HG03060 (cell line): ENCODE results near the gene PPP1R15A.
"Not testable (repeated sequence)": the region's sequence is repeated elsewhere in the genome, so short reads cannot be mapped to it uniquely, and the experiment has no call there.

Experiments used
- ATAC-seq: cut with Tn5 transposase; IDR thresholded peaks from one replicate; pipeline ENCODE4 v1.9.1; 2021; ENCODE audit warnings: low read depth, moderate number of reproducible peaks; ENCODE audit not compliant: unreplicated experiment

Gene PPP1R15A

DNA sequence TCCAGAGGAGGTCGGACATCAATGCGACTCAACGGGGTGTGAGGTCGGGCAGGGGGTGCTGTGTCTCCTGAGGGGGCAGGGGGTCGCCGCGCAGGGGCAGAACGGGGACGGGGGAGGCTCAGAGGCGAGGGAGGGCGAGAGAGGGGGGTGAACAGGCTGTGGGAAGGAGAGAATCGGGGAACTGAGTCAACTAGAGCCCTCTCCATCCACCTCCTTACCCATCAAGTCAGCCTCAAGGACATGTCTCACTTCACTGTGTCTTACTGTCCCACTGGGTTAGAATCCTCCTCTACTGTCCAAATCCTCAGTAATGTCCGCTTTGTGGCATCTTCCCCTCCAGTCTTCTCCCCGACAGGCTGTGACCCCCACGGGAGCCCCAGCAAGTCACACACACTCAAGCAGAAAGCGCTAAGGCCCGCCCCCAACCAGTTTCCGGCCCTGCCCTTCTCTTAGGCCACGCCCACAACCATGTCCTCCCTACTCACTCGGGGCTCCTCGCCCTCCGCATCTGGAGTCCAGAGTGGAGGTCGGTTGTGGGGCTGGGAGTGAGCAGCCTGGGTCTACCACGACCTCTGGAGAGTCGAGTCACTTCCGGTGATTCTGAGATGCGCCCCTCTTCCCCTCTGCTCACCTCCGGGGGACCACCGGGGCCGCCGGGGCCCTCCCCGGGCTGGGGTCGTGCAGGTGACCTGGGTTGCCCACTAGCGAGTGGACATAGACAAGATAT lies 13.1 kb upstream of the PPP1R15A start:
- no peak for ATAC-seq

DNA sequence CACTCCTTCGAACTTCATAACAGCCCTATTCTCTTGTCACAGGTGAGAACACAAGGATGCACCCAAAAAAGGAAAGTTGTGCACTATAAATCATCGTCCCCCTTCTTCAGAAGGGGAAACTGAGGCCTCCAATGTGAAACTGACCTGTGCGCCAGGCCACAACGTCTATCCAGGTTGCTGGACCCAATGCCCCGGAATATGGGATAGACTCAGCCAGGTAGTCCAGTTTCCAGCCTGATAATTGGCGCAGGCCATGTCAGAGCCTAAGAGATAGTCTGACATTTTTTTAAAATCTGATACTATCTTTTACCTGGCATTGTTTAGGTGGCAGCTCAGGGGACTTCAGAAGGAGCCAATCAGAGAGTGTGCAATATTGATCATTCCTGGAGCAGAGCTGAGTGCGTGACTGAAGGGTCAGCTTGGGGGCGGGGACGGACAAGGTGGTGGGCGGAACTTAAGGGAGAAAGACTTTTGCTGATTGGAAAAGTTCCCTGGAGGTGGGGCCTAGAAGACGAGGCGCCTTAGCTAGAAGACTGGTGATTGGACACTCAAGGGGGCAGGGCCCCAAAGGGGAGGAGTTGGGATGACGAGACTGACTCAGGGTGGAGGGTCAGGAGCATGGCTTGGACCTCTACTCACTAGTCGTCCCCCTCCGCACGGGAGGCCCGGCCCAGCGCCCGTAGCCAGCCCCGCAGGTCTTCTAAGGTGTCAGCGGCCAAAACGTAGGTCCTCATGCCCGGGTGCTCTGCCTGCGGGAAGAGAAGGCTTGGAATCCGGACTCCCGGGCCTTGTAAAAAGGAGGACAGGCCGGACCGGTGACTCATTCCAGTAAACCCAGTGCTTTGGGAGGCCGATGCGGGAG lies 12.3 kb upstream of the PPP1R15A start:
- peak; percentile 69 for ATAC-seq

DNA sequence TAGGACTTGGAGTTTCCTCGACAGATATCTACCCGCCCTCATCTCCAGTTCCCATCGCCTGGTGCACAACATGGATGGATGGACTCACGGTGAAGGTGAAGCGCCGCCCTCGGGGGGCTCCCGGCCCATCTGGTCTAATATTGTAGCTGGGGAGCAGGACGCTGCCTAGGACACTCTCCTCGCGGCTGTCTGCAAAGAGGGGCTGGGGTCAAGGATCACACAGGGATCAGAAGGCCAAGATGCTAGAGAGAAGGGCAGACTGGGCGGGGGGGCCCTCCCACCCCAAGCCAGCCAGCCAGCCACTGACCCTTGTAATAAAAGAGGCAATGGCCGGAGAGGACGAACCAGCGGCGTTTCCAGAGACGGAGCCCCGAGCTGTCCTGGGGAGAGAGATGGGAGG lies 10.9 kb upstream of the PPP1R15A start:
- ATAC-seq: no peak

DNA sequence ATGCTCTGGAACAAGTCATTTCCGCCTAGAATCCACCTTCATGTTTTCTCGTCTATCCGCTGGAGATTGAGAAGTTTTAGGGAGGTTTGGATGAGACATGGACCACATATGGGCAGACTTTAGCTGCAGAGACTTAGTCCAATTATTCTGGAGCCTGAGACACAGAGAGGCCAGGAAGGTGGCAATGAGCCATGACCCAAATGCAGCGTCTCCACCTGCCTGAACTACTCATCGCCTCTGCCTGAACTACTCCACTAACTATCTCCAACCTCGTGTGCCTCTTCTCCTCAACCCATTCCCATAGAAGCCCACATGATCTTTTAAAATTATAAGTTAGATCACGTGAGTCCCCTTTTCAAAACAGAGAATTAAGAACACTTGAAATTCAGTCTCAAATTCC lies 9.4 kb upstream of the PPP1R15A start:
- ATAC-seq: no peak

DNA sequence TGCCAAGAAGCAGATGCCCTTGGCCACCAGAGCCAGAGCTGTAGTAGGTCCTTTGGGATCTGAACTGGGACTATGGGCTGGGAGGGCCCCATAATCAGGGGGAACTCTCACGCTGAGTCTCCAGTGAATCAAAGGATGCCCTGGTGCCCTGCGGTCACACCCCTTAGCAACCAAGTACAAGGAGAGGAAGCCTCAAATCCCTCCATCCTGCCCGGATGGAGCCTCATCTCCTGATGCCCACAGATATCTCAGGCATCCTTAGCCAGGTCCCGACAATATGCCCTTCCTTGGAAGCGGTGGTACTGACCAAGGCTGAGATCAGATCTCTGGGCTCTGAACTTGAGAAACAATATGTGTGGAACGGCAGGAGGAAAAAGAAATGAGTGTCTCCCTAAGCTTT lies 5.5 kb upstream of the PPP1R15A start:
- no peak for ATAC-seq

DNA sequence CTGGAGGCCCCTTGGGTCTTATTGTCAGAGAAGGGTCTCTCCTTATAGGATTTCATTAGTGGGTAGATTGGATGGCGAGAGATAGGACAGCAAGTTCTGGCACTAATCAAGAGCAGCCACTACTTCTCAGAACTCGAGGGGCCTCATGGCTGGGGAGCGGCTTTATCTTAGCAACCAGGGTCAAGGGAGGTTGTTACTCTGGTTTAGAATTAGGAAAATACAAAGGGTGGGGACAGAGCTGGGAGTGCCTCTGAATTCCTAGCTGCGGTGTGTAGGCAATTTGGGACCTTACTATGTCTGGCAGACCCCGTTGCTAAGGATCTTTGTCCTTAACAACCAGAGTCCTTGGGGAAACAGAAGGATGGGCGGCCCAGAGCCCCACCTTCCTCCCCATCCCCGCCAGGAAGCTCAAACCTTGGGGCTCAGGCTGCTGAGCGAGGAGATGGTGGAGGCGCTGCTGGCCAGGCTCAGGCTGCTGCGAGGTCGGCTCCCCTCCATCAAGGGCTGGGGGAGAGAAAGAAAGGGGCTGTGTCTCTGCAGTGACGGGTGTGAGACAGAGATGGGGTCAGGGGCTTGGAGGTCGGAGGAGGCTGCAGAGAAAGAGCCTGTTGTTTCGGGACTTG lies 5.0 kb upstream of the PPP1R15A start:
- no peak for ATAC-seq

DNA sequence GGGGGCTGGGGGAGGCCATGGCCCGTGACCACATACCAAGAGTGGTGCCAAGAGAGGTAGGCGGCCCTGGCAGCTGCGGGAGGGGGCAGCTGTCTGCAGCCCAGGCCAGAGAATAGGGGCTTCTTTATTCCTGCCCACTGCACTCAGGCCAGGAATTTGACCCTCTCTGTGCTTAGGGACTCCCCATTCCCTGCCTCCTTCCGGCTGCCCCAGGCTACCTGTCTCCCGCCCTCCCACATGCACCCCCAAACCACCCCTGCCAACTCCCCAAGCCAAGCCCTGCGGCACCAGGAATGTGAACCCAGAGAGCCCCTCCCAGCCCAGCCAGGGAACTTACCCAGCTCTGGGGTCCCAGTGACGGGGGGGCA lies 4.5 kb upstream of the PPP1R15A start:
- ATAC-seq: no peak

DNA sequence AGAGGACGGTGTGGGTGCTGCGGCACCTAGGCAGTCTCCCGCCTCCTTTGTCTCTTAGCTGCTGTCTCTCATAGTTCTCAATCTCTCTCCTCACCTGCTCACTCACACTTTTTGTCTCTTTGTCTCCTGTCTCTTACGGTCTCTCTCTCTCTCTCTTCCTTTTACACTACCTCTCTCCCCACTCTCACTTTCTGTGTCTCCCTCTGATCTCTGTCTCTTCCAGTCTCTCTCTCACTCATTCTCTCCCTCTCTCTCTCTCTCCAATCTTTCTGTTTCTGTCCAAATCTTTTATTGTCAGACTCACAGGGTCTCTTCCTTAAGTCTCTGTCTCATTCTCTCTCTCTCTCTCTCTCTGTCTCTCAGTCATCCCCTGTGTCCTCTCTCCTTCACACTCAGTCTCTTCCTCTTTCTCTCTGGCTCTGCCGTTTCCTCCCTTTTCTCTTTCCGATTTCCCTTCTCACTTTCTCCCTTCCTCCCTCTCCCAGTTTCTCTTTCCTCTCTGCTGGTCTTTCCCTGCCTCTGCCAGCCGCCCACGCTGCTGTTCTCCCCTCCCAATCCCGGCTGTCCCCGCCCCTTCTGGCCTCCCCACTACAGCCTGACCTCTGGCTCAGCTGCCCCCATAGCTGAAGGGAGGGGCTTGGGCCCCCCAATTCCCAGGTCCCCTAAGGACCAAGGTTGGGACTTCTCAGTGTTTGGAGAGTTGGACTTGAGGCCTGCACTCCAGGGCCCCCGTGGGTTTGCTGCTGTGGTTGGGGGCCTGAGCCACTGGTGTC lies 3.9 kb upstream of the PPP1R15A start, which contains the start of gene PLEKHA4:
PLEKHA4 (minus strand) TSS at position 504 of the 773 bp plus-strand sequence. CDS start 997 bp downstream, outside the sequence.
- ATAC-seq: no peak

DNA sequence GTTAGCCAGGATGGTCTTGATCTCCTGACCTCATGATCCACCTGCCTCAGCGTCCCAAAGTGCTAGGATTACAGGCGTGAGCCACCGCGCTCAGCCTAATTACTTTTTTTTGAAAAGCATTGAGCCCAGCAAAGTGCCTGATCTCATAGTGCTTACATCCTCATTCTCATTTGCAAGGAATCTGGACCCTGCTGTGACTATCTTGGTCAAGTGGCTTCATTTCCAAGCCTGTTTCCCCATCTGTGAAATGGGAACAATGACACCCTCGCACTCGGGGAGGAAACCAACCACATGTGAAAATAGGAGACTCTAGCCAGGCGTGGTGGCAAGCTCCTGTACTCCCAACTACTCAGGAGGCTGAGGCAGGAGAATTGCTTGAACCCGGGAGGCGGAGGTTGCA lies 2.2 kb upstream of the PPP1R15A start:
- ATAC-seq: no peak

DNA sequence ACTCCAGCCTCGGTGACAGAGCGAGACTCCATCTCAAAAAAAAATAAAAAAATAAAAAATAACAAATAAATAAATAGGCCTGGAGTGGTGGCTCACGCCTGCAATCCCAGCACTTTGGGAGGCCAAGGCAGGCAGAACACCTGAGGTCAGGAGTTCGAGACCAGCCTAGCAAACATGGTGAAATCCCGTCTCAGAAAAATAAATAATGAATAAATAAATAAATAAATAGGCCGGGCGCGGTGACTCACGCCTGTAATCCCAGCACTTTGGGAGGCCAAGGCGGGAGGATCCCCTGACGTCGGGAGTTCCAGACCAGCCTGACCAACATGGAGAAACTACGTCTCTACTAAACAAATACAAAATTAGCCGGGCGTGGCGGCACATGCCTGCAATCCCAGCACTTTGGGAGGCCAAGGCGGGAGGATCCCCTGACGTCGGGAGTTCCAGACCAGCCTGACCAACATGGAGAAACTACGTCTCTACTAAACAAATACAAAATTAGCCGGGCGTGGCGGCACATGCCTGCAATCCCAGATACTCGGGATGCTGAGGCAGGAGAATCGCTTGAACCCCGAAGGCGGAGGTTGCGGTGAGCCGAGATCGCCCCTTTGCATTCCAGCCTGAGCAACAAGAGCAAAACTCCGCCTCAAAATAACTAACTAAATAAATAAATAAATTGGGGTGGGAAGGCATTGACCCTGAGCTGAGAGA lies 595 bp upstream of the PPP1R15A start:
- ATAC-seq: not testable (repeated sequence)

DNA sequence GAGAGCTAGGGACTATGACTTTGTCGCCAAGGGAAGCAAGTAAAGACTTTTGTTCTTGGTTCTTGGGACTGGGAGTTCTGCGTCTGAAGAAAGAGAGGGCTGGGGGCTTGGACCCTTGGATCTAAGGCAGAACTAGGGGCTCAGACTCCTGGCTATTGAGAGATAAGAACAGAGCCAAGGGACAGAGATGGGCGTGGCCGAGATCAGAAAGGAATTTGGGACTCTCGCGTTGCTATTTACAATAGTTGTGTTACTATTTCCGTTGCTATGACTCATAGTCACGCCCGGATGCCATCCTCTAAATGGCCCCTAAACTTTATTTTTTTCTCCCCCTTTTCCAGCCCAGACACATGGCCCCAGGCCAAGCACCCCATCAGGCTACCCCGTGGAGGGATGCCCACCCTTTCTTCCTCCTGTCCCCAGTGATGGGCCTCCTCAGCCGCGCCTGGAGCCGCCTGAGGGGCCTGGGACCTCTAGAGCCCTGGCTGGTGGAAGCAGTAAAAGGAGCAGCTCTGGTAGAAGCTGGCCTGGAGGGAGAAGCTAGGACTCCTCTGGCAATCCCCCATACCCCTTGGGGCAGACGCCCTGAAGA lies 759 bp downstream of the PPP1R15A start:
- ATAC-seq: no peak

DNA sequence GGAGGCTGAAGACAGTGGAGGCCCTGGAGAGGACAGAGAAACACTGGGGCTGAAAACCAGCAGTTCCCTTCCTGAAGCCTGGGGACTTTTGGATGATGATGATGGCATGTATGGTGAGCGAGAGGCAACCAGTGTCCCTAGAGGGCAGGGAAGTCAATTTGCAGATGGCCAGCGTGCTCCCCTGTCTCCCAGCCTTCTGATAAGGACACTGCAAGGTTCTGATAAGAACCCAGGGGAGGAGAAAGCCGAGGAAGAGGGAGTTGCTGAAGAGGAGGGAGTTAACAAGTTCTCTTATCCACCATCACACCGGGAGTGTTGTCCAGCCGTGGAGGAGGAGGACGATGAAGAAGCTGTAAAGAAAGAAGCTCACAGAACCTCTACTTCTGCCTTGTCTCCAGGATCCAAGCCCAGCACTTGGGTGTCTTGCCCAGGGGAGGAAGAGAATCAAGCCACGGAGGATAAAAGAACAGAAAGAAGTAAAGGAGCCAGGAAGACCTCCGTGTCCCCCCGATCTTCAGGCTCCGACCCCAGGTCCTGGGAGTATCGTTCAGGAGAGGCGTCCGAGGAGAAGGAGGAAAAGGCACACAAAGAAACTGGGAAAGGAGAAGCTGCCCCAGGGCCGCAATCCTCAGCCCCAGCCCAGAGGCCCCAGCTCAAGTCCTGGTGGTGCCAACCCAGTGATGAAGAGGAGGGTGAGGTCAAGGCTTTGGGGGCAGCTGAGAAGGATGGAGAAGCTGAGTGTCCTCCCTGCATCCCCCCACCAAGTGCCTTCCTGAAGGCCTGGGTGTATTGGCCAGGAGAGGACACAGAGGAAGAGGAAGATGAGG lies 1.5 kb downstream of the PPP1R15A start:
- no peak for ATAC-seq

DNA sequence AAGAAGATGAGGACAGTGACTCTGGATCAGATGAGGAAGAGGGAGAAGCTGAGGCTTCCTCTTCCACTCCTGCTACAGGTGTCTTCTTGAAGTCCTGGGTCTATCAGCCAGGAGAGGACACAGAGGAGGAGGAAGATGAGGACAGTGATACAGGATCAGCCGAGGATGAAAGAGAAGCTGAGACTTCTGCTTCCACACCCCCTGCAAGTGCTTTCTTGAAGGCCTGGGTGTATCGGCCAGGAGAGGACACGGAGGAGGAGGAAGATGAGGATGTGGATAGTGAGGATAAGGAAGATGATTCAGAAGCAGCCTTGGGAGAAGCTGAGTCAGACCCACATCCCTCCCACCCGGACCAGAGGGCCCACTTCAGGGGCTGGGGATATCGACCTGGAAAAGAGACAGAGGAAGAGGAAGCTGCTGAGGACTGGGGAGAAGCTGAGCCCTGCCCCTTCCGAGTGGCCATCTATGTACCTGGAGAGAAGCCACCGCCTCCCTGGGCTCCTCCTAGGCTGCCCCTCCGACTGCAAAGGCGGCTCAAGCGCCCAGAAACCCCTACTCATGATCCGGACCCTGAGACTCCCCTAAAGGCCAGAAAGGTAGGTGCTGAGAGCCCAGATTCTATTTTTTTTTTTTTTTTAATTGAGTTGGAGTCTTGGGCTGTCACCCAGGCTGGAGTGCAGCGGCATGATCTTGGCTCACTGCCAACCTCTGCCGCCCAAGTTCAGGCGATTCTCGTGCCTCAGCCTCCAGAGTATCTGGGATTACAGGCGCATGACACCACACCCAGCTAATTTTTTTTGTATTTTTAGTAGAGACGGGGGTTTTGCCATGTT lies 2.3 kb downstream of the PPP1R15A start:
- no peak for ATAC-seq

DNA sequence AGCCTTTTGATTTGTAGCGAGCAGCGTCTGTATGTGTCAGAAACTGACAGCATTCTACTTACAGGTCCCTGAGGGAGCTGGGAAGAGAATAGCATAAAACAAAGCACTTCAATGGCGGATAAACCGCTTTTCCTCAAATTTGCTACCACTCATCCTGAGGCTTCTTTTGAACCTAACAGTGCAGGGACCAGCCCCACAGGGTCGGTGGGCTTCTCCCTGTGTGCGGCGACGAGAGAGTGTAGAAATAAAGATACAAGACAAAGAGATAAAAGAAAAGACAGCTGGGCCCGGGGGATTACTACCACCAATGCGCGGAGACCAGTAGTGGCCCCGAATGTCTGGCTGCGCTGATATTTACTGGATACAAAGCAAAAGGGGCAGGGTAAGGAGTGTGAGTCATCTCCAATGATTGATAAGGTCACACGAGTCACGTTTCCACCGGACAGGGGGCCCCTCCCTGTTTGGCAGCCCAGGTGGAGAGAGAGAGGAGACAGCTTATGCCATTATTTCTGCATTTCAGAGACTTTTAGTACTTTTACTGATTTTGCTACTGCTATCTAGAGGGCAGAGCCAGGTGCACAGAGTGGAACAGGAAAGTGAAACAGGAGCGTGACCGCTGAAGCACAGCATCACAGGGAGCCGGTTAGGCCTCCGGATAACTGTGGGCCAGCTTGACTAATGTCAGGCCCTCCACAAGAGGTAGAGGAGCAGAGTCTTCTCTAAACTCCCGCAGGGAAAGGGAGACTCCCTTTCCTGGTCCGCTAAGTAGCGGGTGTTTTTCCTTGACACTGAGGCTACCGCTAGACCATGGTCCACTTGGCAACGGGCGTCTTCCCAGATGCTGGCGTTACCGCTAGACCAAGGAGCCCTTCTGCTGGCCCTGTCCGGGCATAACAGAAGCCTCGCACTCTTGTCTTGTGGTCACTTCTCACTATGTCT lies 4.1 kb downstream of the PPP1R15A start:
- not testable (repeated sequence) for ATAC-seq

DNA sequence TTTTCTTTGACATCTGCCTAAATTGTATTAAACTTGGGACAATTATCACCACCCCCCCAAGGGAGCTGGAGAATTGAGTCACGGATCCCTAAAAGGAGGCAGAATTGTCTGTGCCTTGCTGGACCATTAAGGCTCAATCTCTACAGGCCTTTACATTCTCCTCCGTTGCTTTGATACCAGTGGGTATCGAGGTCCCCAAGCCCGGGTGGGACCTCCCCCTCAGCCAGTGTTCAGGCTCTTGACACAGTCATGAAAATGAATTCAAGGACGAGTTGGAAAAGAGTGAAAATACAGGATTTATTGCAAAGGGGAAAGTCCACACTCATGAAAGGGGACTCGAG lies 5.6 kb downstream of the PPP1R15A start:
- ATAC-seq: no peak

DNA sequence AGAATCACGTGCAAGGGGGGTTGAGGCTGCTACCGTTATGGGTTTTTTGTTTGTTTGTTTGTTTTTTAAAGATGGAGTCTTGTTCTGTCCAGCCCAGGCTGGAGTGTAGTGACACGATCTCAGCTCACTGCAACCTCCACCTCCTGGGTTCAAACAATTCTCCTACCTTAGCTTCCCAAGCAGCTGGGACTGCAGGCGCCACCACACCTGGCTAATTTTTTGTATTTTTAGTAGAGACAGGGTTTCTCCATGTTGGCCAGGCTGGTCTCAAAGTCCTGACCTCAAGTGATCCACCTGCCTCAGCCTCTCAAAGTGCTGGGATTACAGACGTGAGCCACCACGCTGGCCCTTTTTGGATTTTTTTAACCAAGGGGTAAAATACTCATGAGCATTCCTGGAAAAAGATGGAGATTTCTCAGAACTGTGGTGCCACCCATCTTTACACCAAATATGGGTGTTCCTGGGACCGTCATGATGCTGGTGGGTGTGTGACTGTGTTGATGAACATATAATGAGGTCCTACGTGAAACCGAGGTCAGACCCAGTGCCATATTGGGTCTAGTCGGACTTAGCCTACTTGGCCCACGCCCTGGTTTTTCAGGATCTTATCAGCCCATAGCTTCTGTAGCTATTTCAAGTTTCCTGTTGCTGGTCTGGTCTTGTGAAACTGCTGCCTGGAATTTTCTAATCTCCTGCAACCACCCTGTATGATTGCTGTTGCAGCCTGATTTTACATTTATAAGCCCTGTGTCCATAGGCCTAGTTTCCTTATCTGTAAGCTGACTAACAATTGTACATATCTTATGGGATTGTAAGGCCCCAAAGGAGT lies 6.2 kb downstream of the PPP1R15A start:
- no peak for ATAC-seq
